GM19395 (cell line): Measurements from ENCODE around the gene ARHGAP6.
"Not testable (repeated sequence)": the region's sequence is repeated elsewhere in the genome, so short reads cannot be mapped to it uniquely, and the experiment has no call there.

ENCODE experiments used
- ATAC-seq: cut with Tn5 transposase; IDR thresholded peaks from one replicate; pipeline ENCODE4 v1.9.1; 2021; ENCODE audit warnings: mild to moderate bottlenecking, moderate library complexity; ENCODE audit not compliant: unreplicated experiment

ARHGAP6 gene

GRCh38 chrX:11124112-11124511 lies 541.6 kb downstream of the ARHGAP6 start:
- no peak for ATAC-seq

DNA sequence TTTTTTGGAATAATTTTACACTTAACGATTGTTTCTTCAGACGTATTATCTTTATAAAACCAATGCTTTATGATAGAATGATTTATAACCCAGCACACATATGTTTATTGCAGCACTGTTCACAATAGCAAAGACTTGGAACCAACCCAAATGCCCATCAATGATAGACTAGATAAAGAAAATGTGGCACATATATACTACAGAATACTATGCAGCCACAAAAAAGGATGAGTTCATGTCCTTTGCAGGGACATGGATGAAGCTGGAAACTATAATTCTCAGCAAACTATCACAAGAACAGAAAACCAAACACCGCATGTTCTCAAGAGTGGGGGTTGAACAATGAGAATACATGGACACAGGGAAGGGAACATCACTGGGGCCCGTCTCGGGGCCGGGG lies 542.6 kb downstream of the ARHGAP6 start:
- not testable (repeated sequence) for ATAC-seq

DNA sequence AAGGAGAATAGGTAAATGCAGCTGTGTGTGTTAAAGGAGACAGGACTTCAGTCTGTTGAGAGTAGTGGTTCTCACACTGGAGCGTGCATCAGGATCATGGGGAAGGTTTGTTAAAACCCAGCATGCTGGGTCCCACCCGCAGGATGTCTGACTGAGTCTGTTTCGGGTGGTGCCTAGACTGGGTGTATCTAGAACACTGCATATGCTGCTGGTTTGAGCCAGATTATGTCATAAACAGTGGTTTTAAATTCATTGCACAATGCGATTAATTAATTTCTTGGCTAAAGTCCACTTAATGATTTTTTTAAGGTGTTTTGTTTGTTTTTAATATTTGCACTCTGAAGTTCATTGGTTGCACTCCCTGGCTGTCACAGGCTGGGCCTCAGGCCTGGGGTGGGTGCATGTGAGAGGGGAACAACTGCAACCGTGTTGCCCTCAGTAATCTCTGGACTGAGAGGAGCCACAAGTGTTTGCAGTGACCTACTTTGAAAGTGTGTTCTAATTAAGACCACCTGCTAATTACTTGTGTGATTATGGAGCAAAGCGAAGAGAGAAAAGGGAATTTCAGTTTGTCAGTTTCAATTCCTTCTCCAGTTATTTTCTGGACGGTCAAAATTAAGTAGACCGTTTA lies 546.3 kb downstream of the ARHGAP6 start:
- no peak for ATAC-seq

- no peak for ATAC-seq
These were observed 548.0 kb downstream of the ARHGAP6 start for GRCh38 chrX:11117745-11118144.

DNA sequence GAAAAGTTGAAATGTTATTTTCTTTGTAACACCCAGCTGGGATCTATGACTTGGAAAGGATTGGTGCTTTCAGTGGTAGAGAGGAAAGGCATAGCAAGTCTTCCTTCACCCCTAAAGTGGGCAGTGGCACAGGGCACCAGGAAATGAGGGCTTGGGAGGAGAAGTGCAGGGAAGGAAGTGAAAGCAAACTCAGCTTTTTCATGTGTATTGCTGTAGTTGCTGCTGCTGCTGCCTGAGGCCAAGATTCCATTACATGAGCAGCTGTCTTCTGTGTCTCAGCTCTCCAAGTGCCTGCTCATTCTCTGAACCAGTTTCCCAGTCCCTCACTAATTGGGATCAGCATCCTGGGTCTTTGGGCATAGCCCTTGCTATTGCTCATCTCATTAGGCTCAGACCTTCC lies 552.0 kb downstream of the ARHGAP6 start:
- ATAC-seq = no peak

- no peak for ATAC-seq
These were observed 553.8 kb downstream of the ARHGAP6 start for GRCh38 chrX:11111947-11112346.

- ATAC-seq = peak; percentile 90
These were observed 554.5 kb downstream of the ARHGAP6 start, which contains the start of gene HCCS for GRCh38 chrX:11111037-11111851. HCCS (plus strand) TSS chrX:11111332; CDS start chrX:11112061, 729 bp downstream.

DNA sequence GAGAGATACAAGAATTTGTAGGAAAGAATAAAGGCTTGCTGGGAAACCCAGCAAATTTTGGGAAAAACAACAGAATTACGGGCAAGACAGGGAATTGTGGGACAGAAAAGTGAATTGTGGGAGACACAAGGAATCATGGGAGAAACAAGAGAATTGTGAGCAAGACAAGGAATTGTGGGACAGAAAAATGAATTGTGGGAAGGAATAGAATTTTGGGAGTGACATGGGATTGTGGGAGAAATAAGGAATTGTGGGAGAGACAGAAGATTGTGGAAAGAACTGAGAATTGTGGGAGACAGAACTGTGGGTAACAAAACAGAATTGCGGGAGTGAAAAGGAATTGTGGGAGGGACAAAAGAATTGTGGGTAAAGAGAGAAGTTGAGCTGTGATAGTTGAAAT lies 555.8 kb downstream of the ARHGAP6 start:
- no peak for ATAC-seq

GRCh38 chrX:11108253-11108941 lies 557.3 kb downstream of the ARHGAP6 start:
- ATAC-seq = no peak

- ATAC-seq = no peak
These were observed 560.6 kb downstream of the ARHGAP6 start for GRCh38 chrX:11105080-11105479.

DNA sequence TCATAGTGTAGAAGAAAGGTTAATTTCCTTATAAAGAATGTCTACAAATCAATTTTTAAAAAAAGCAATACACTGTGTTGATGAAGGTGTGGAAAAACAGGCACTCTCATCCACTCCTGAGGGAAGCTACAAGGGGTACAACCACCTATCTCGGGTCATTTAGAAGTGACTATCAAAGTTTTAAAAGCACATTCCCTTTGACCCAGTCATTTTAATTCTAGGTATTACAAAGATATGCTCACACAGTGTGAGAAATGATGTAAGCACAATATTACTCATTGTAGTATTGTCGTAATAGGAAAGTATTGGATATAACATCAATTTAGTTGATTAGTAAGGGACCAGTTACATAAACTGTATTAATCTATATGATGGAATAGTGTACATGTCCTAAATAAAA lies 562.0 kb downstream of the ARHGAP6 start:
- ATAC-seq = no peak

- ATAC-seq = peak; percentile 53
These were observed 562.7 kb downstream of the ARHGAP6 start for GRCh38 chrX:11103006-11103405.

GRCh38 chrX:11100281-11101035 lies 565.3 kb downstream of the ARHGAP6 start:
- no peak for ATAC-seq

DNA sequence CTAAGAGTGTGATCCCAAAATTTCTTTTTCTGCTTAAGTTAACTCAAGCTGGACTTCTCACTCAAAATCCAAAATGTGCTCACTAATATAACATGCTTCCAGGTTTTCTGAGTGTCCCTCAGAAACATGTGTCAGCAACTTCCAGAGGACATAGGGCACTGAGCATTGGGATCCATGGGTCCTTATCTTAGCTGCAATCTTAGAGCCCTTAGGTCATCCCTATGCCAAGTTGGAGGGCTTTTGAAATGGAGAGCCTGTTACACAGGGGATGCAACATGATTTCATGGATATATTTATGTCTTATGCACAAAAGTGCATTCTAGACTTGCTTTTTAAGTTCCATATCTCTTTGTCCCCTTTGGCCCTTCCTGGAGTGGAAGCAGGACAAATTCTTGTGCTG lies 566.3 kb downstream of the ARHGAP6 start:
- no peak for ATAC-seq

DNA sequence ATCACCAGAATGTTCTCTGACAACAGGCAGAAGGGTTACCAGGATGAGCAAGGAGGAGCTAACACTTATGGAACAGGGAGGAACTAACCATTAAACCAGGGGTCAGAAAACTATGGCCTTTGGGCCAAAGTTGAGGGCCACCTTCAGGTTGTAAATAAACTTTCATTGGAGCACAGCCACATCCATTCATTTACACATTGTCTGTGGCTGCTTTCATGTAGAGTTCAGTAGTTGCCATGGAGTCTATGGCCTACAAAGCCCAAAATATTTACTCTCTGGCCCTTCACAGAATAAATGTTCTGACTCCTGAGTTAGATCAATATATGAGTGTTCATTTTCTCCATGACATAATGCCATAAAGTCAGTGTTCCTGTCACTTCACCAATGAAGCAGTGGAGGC lies 567.8 kb downstream of the ARHGAP6 start:
- ATAC-seq = no peak

GRCh38 chrX:11089802-11090201 lies 575.9 kb downstream of the ARHGAP6 start:
- ATAC-seq = no peak
